K562 (cell line): Measurements from ENCODE around the gene ABL1. TPM values are rescaled to one million over a fixed set of nuclear protein-coding genes. Genes with fewer than 3 reads are reported as not detected.
A peak's percentile ranks its signal among the peaks of the same experiment; 100 is the strongest.

ENCODE experiments used
- ATAC-seq: fragments of 200-7000 bp; cut with Tn5 transposase; 3 replicates; pipeline ENCODE4 v1.9.1; 2020; ENCODE audit warnings: moderate library complexity
- BruUV-seq: library from RNA; stranded (reverse); fragments of 400-500 nt; replicated peaks from 2 replicates; lab custom pipeline; 2021; lab: Mats Ljungman, UMichigan
- CTCF ChIA-PET: fragments of 300-600 bp; formaldehyde crosslinking; extraction: SDS; loops from one replicate; lab custom pipeline; 2021; ENCODE audit warnings: low intra/inter-chr PET ratio; lab: Yijun Ruan, JAX
- POLR2A ChIA-PET: fragments of 300-600, 350-650 bp; sonication (Branson Sonifier 250); formaldehyde crosslinking; extraction: SDS; loops from one replicate; lab custom pipeline; 2021; ENCODE audit warnings: antibody characterized with exemption, inconsistent platforms; lab: Yijun Ruan, JAX
- DNase-seq, 4 experiments: peaks; one replicate each; pipeline versions ENCODE4 v3.0.0 to v3.0.0-alpha.2; 2011 to 2018; ENCODE audit warnings: low spot score in 3 of 4, mixed read lengths in 3 of 4; ENCODE audit errors: extremely low read depth in 1 of 4
- FAIRE-seq: peaks from 2 replicates; lab custom pipeline; 2011; peaks lifted over from hg19 to GRCh38; lab: Jason Lieb, UNC
- H2AFZ ChIP-seq: 2 replicates; pipeline ENCODE4 v1.6.0; 2011; ENCODE audit warnings: low read depth, low read length, control low read depth, inconsistent platforms
- H3K27ac ChIP-seq: fragments of 200-600 bp; 3 replicates; pipeline ENCODE4 v1.8.0; 2011; ENCODE audit warnings: low read depth, mild to moderate bottlenecking, control low read depth, inconsistent platforms, low read length, moderate library complexity, mixed read lengths; ENCODE audit errors: extremely low read depth
- H3K27me3 ChIP-seq, 2 experiments: fragments of 300-600 bp in 1 of 2; 2 replicates in 1 of 2; 3 replicates in 1 of 2; pipeline versions ENCODE4 v1.6.0 to v1.8.0; 2011; ENCODE audit warnings: inconsistent platforms in 2 of 2, low read length in 2 of 2, mild to moderate bottlenecking in 1 of 2, mixed read lengths in 1 of 2, moderate library complexity in 1 of 2; ENCODE audit not compliant: control insufficient read depth in 2 of 2, insufficient read depth in 2 of 2
- H3K36me3 ChIP-seq: fragments of 300-600 bp; 3 replicates; pipeline ENCODE4 v1.8.0; 2011; ENCODE audit warnings: mild to moderate bottlenecking, low read length, inconsistent platforms; ENCODE audit not compliant: control insufficient read depth, insufficient read depth
- H3K4me1 ChIP-seq, 2 experiments: fragments of 200-600 bp in 1 of 2; replicated peaks in 1 of 2; 2 replicates in 1 of 2; 3 replicates in 1 of 2; pipeline versions ENCODE4 v1.5.1 to v1.8.0; 2011; ENCODE audit warnings: inconsistent platforms in 2 of 2, low read length in 2 of 2, mild to moderate bottlenecking in 1 of 2, mixed read lengths in 1 of 2, moderate library complexity in 1 of 2; ENCODE audit not compliant: control insufficient read depth in 2 of 2, insufficient read depth in 2 of 2
- H3K4me2 ChIP-seq: 2 replicates; pipeline ENCODE4 v1.6.1; 2011; ENCODE audit warnings: low read length, control low read depth, inconsistent platforms, mixed read lengths; ENCODE audit not compliant: insufficient read depth
- H3K4me3 ChIP-seq: fragments of 200-600 bp; sonication (generic), shearing (Covaris generic); 2 replicates; pipeline ENCODE4 v1.5.1; 2016; ENCODE audit warnings: control low read depth, inconsistent platforms
- H3K79me2 ChIP-seq: fragments of 200-600 bp; 3 replicates; pipeline ENCODE4 v1.8.0; 2011; ENCODE audit warnings: low read length, inconsistent platforms; ENCODE audit not compliant: control insufficient read depth, insufficient read depth
- H3K9ac ChIP-seq, 2 experiments: 2 replicates each; pipeline versions ENCODE4 v1.6.0 to v1.6.1; 2011; ENCODE audit warnings: low read depth in 2 of 2, low read length in 2 of 2, control low read depth in 1 of 2, inconsistent platforms in 1 of 2, mild to moderate bottlenecking in 1 of 2, mixed read lengths in 1 of 2; ENCODE audit not compliant: insufficient read depth in 1 of 2
- H3K9me1 ChIP-seq: one replicate; pipeline ENCODE4 v1.6.0; 2011; ENCODE audit warnings: inconsistent platforms, mild to moderate bottlenecking, low read length, moderate library complexity; ENCODE audit not compliant: control insufficient read depth, insufficient read depth
- H3K9me3 ChIP-seq: replicated peaks from 2 replicates; pipeline ENCODE4 v1.5.1; 2011; ENCODE audit warnings: low read depth, low read length, inconsistent platforms; ENCODE audit not compliant: control insufficient read depth, insufficient read depth
- H4K20me1 ChIP-seq: replicated peaks from 2 replicates; pipeline ENCODE4 v1.6.1; 2011; ENCODE audit warnings: low read length, inconsistent platforms, mixed read lengths; ENCODE audit not compliant: control insufficient read depth, insufficient read depth
- ATF2 ChIP-seq: sonication (generic); formaldehyde crosslinking; IDR thresholded peaks from 2 replicates; pipeline ENCODE4 v1.8.1; 2022; ENCODE audit warnings: missing genetic modification reagents
- CBX3 ChIP-seq, 2 experiments: IDR thresholded peaks; 1 replicate in 1 of 2; 2 replicates in 1 of 2; pipeline ENCODE4 v1.6.1; 2012; ENCODE audit warnings: inconsistent platforms in 2 of 2, low read length in 2 of 2, borderline replicate concordance in 1 of 2, control low read depth in 1 of 2
- CCNT2 ChIP-seq: IDR thresholded peaks from 2 replicates; pipeline ENCODE4 v1.6.1; 2011; ENCODE audit warnings: borderline replicate concordance, low read depth, mild to moderate bottlenecking, moderate library complexity, mixed read lengths, low read length; ENCODE audit not compliant: insufficient read length; ENCODE audit errors: extremely low read depth
- E4F1 ChIP-seq: fragments of 250-450 bp; sonication (Bioruptor Pico); IDR thresholded peaks from 2 replicates; pipeline ENCODE4 v1.5.0; 2021; ENCODE audit warnings: mild to moderate bottlenecking, borderline replicate concordance
- GABPB2 ChIP-seq: fragments of 250-450 bp; sonication (Bioruptor Pico); conservative IDR thresholded peaks from 2 replicates; pipeline ENCODE4 v1.5.1; 2021; ENCODE audit warnings: mild to moderate bottlenecking
- HBP1 ChIP-seq: fragments of 450-650 bp; formaldehyde crosslinking; IDR thresholded peaks from 2 replicates; pipeline ENCODE4 v1.4.0; 2022; ENCODE audit warnings: missing genetic modification characterization
- HCFC1 ChIP-seq: IDR thresholded peaks from 2 replicates; pipeline ENCODE4 v1.6.1; 2012; ENCODE audit warnings: low read depth, low read length, improper control_type of control experiment
- MBD2 ChIP-seq: sonication (generic); IDR thresholded peaks from 2 replicates; pipeline ENCODE4 v1.6.1; 2016; ENCODE audit warnings: low read depth, borderline replicate concordance
- PURB ChIP-seq: sonication (generic); formaldehyde crosslinking; IDR thresholded peaks from 2 replicates; pipeline ENCODE4 v1.9.0; 2021; ENCODE audit warnings: low read depth, mild to moderate bottlenecking, missing genetic modification reagents
- RNF2 ChIP-seq: sonication (generic); IDR thresholded peaks from 2 replicates; pipeline ENCODE4 v1.6.1; 2016
- ZMIZ1 ChIP-seq, 2 experiments: fragments of 150-350 bp in 1 of 2; IDR thresholded peaks; 2 replicates each; pipeline ENCODE4 v1.6.1; 2012 to 2016; ENCODE audit warnings: low read depth in 2 of 2, low read length in 2 of 2, mild to moderate bottlenecking in 1 of 2, moderate library complexity in 1 of 2
- WGBS: fragments of 100-300 bp; shearing (Covaris generic); methylation state at CpG from one replicate; pipeline ENCODE4 v1.1.6; 2016; ENCODE audit warnings: low coverage, mixed read lengths; ENCODE audit not compliant: insufficient coverage; ENCODE audit errors: missing lambda C conversion rate; 5-methylcytosine and 5-hydroxymethylcytosine counted together
- in situ Hi-C: fragments of 300-500 bp; cut with MboI; formaldehyde crosslinking; loops from 4 replicates; pipeline ENCODE4 v1.15.0; 2018; ENCODE audit warnings: inconsistent platforms, mixed read lengths
- intact Hi-C: fragments of 100-400 bp; cut with micrococcal nuclease; formaldehyde crosslinking; loops from 2 replicates; pipeline ENCODE4 v1.14.2; 2022
- polyA plus RNA-seq, 8 experiments: library from polyadenylated mRNA; depleted of rRNA in 4 of 8; stranded (reverse) in 5 of 8; unstranded in 3 of 8; fragments of >200 nt; fragmentation: Nextera tagmentation in 2 of 8; fragmentation: Illumina TruSeq in 1 of 8; extraction: Ambion mirVana in 2 of 8; extraction: Trizol in 1 of 8; gene quantifications; 2 replicates each; pipeline versions ENCODE4 v1.2.1 to v1.2.3, GENCODE V29; 2011 to 2014; ENCODE audit warnings: inconsistent platforms in 1 of 8, missing spikeins in 1 of 8
- total RNA-seq, 7 experiments: library from RNA; depleted of rRNA in 6 of 7; stranded (reverse); fragments of >200 nt in 6 of 7; fragmentation: Illumina TruSeq in 2 of 7; extraction: Trizol in 2 of 7; gene quantifications; 2 replicates each; pipeline versions ENCODE4 v1.2.1 to v1.2.3, GENCODE V29; 2011 to 2021; ENCODE audit warnings: low replicate concordance in 1 of 7

Gene ABL1
- total and polyA plus RNA-seq, 9 of the 15 experiments (the other 6 are each of a cell fraction or from before 2014, with no cell fraction given), result 1.5 to 130 (median 37.8) TPM

DNA sequence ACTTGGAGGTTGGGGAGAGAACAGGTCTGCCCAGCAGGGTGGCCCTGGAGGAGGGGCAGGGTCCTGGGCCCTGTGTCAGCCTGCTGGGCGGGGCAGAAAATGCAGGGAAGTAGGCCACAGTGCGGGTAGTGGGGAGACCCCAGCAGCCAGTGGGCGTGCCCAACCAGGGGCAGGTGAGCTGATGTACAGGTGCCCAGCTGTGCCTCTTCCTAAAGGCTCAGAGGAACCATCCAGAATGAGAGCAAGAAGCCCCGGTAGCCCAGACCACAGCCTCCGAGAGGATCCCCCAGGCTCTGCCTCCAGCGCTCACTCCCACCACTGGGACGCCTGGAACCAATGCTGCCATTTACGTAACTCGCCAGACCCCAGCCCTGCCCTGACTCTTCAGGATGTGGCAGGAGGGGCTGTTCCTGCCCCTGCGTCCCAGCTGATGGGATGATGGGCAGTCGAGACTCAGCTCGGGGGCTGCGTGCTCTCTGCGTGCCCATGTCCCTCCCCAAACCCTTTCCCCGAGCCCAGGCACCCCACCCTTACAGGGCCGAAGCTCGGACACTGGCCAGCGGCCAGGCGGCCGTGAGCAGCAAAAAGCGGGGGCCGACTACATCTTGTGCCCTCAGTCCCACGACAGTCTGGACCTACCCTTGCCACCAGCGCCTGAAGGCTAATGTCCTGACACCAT, 79.5 kb downstream of the ABL1 start:
- Histone ChIP-seq H3K36me3 (no peaks in the 10 kb centered on the region), H4K20me1 (peaks cover 74% of the 10 kb centered on the region), H3K79me2 (no peaks in the 10 kb centered on the region), H3K4me2 (no peak overlapping the region), H3K9me3 (no peaks in the 10 kb centered on the region), H2AFZ (no peak overlapping the region), H3K27ac (no peak overlapping the region), H3K9ac (peak overlapping the region in 1 of 2 experiments; percentile 55; a peak in 2 of 4 replicates), H3K4me3 (no peak overlapping the region), H3K4me1 (peaks cover 0 to 57% of the 10 kb centered on the region in 2 experiments; a peak in 2 of 5 replicates), H3K27me3 (peaks cover 85 to 94% of the 10 kb centered on the region in 2 experiments), H3K9me1 (peaks cover 10% of the 10 kb centered on the region)
- FAIRE-seq (no peak), ATAC-seq (peak; percentile 15), DNase-seq (peak in 2 of 4 experiments; percentile 67 to 75)
- WGBS, result 4% methylated on average over 24 of the region's 24 CpGs
- in situ Hi-C loops (no loop called here), intact Hi-C loops (no loop called here)
- BruUV-seq, result no TSS peak
- ChIA-PET CTCF (interaction anchor here (0.8 to 1.0 kb wide), 2 partner anchors 11 to 83 kb away, joined by 3 to 4 read pairs; no protein-coding TSS in a partner anchor), POLR2A (interaction anchor here (0.6 to 26.8 kb wide), 13 partner anchors 3 to 123 kb away, joined by 3 to 582 read pairs (median 5); partner anchors contain the start of gene QRFP)
- TF ChIP-seq GABPB2 (no peak), HCFC1 (no peak), ATF2 (CRISPR knock-in tag) (no peak), MBD2 (no peak), ZMIZ1 (IDR thresholded peaks at IDR 0.05; ENCODE audit: low read depth in 2 of 2, low read length in 2 of 2) (0 out of 4 replicates have a peak, but pooled peaks of 1 of the 2 experiments have one; percentile 28), E4F1 (CRISPR knock-in tag) (no peak), CBX3 (IDR thresholded peaks at IDR 0.05; ENCODE audit: borderline replicate concordance in 1 of 2, low read length in 2 of 2) (no peak), RNF2 (no peak), HBP1 (CRISPR knock-in tag) (no peak), CCNT2 (no peak), PURB (no peak)
